ENCODE data around the gene LYPD5. TPM values are rescaled to one million over a fixed set of nuclear protein-coding genes. Genes with fewer than 3 reads are reported as not detected.

LYPD5 gene
- total RNA-seq, 1 donor, result 0.72 TPM

- H3K4me3 ChIP-seq (ENCODE audit: low read depth, low read length), result no peak overlapping the region
- TF ChIP-seq CTCF (IDR thresholded peaks at IDR 0.05; ENCODE audit: insufficient read depth, low read length), result no peak
- DNase-seq (ENCODE audit: low read depth), result no peak
Measured at GRCh38 chr19:43748685-43749084, 53.6 kb downstream of the LYPD5 start.

- DNase-seq (ENCODE audit: low read depth), result no peak
- H3K4me3 ChIP-seq (ENCODE audit: low read depth, low read length), result no peak overlapping the region
- no peak for TF ChIP-seq CTCF (IDR thresholded peaks at IDR 0.05; ENCODE audit: insufficient read depth, low read length)
Measured at GRCh38 chr19:43748205-43748594, 54.0 kb downstream of the LYPD5 start.

GRCh38 chr19:43747557-43748204, 54.6 kb downstream of the LYPD5 start:
- H3K4me3 ChIP-seq (ENCODE audit: low read depth, low read length), result no peak overlapping the region
- no peak for TF ChIP-seq CTCF (IDR thresholded peaks at IDR 0.05; ENCODE audit: insufficient read depth, low read length)
- no peak for DNase-seq (ENCODE audit: low read depth)

Other genes with a start within 250 kb of the LYPD5 start
- gene XRCC1, start 226.9 kb downstream of the LYPD5 start, total RNA-seq (ENCODE audit: low replicate concordance), result 23.5 and 32.9 TPM in 2 replicates
- gene PINLYP, start 226.6 kb downstream of the LYPD5 start, total RNA-seq (ENCODE audit: low replicate concordance), result 6.4 and 7.4 TPM in 2 replicates
- 17.5 and 32.3 TPM in 2 replicates for gene IRGQ, start 206.3 kb downstream of the LYPD5 start, total RNA-seq (ENCODE audit: low replicate concordance)
- 10.0 and 10.3 TPM in 2 replicates for gene ZNF576, start 205.9 kb downstream of the LYPD5 start, total RNA-seq (ENCODE audit: low replicate concordance)
- gene SRRM5, start 190.4 kb downstream of the LYPD5 start, total RNA-seq (ENCODE audit: low replicate concordance), result 0.09 TPM in 1 of 2 replicates, not detected in the other
- gene ZNF428, start 182.8 kb downstream of the LYPD5 start, total RNA-seq (ENCODE audit: low replicate concordance), result 14.0 and 34.8 TPM in 2 replicates
- gene CADM4, start 162.6 kb downstream of the LYPD5 start, total RNA-seq (ENCODE audit: low replicate concordance), result 0.27 and 1.1 TPM in 2 replicates
- gene PLAUR, start 132.3 kb downstream of the LYPD5 start, total RNA-seq (ENCODE audit: low replicate concordance), result 46.3 and 73.6 TPM in 2 replicates
- not detected in 2 replicates for gene IRGC, start 86.4 kb downstream of the LYPD5 start, total RNA-seq (ENCODE audit: low replicate concordance)
- 18.6 and 25.0 TPM in 2 replicates for gene SMG9, start 47.5 kb downstream of the LYPD5 start, total RNA-seq (ENCODE audit: low replicate concordance)
- gene KCNN4, start 21.5 kb downstream of the LYPD5 start, total RNA-seq (ENCODE audit: low replicate concordance), result 1.2 and 39.9 TPM in 2 replicates
- gene ZNF283, start 24.9 kb upstream of the LYPD5 start, total RNA-seq (ENCODE audit: low replicate concordance), result 12.5 and 29.9 TPM in 2 replicates
- 4.1 and 4.6 TPM in 2 replicates for gene ZNF404, start 81.5 kb upstream of the LYPD5 start, total RNA-seq (ENCODE audit: low replicate concordance)
- gene ZNF45, start 132.8 kb upstream of the LYPD5 start, total RNA-seq (ENCODE audit: low replicate concordance), result 5.6 and 18.6 TPM in 2 replicates
- gene ZNF221, start 148.8 kb upstream of the LYPD5 start, total RNA-seq (ENCODE audit: low replicate concordance), result 4.9 and 8.7 TPM in 2 replicates
- 0.90 and 10.0 TPM in 2 replicates for gene ZNF155, start 181.7 kb upstream of the LYPD5 start, total RNA-seq (ENCODE audit: low replicate concordance)
- 5.2 and 6.1 TPM in 2 replicates for gene ZNF230, start 200.5 kb upstream of the LYPD5 start, total RNA-seq (ENCODE audit: low replicate concordance)
- 7.9 and 10.8 TPM in 2 replicates for gene ZNF222, start 222.9 kb upstream of the LYPD5 start, total RNA-seq (ENCODE audit: low replicate concordance)
- gene ZNF223, start 249.6 kb upstream of the LYPD5 start, total RNA-seq (ENCODE audit: low replicate concordance), result 6.5 and 34.9 TPM in 2 replicates